ENCODE results near the gene GARIN3.

The GARIN3 gene

GRCh38 chr5:157115502-157115901, 50.6 kb downstream of the GARIN3 start:
- no peaks in the 10 kb centered on the region for H3K4me1 ChIP-seq (ENCODE audit: control insufficient read depth in 1 of 2, insufficient read depth in 1 of 2, low read depth in 1 of 2, low read length in 1 of 2)
- no peaks in the 10 kb centered on the region for H3K9me3 ChIP-seq
- H3K27me3 ChIP-seq, result no peaks in the 10 kb centered on the region
- no peaks in the 10 kb centered on the region for H3K36me3 ChIP-seq
- no peak overlapping the region for H3K4me3 ChIP-seq (ENCODE audit: low read depth in 1 of 2, low read length in 1 of 2)
- TF ChIP-seq CTCF (IDR thresholded peaks at IDR 0.05), result no peak
- no peak overlapping the region for H3K27ac ChIP-seq

GRCh38 chr5:157115012-157115411, 51.1 kb downstream of the GARIN3 start:
- Histone ChIP-seq H3K4me1 (ENCODE audit: control insufficient read depth in 1 of 2, insufficient read depth in 1 of 2, low read depth in 1 of 2, low read length in 1 of 2) (no peaks in the 10 kb centered on the region), H3K27me3 (no peaks in the 10 kb centered on the region), H3K4me3 (ENCODE audit: low read depth in 1 of 2, low read length in 1 of 2) (no peak overlapping the region), H3K27ac (no peak overlapping the region), H3K36me3 (no peaks in the 10 kb centered on the region), H3K9me3 (no peaks in the 10 kb centered on the region)
- no peak for TF ChIP-seq CTCF (IDR thresholded peaks at IDR 0.05)

GRCh38 chr5:157113002-157113401, 53.1 kb downstream of the GARIN3 start:
- Histone ChIP-seq H3K27ac (no peak overlapping the region), H3K27me3 (no peaks in the 10 kb centered on the region), H3K4me3 (ENCODE audit: low read depth in 1 of 2, low read length in 1 of 2) (no peak overlapping the region), H3K4me1 (ENCODE audit: control insufficient read depth in 1 of 2, insufficient read depth in 1 of 2, low read depth in 1 of 2, low read length in 1 of 2) (no peaks in the 10 kb centered on the region), H3K9me3 (no peaks in the 10 kb centered on the region), H3K36me3 (no peaks in the 10 kb centered on the region)
- TF ChIP-seq CTCF (IDR thresholded peaks at IDR 0.05), result no peak
